Spleen (tissue), 7 donors: Measurements from ENCODE around the gene ADGRG3.

Experiments used
- POLR2A ChIP-seq, 3 donors: fragments of 450-650 bp; IDR thresholded peaks; one replicate each; pipeline ENCODE4 v1.5.1; 2017; ENCODE audit warnings: antibody characterized with exemption in 3 of 3, mild to moderate bottlenecking in 1 of 3
- POLR2AphosphoS5 ChIP-seq, 3 donors: sonication (generic); formaldehyde crosslinking; IDR thresholded peaks; one replicate each; pipeline ENCODE4 v1.5.1; 2017; ENCODE audit warnings: antibody characterized with exemption in 3 of 3
- TF ChIP-seq, protein P1 (sequence below), 11 experiments: fragments of 200-600 bp in 7 of 11; fragments of 450-650 bp in 4 of 11; sonication (generic) in 4 of 11; IDR thresholded peaks in 8 of 11; conservative IDR thresholded peaks in 3 of 11; 1 replicate in 7 of 11; 2 replicates in 4 of 11; pipeline versions ENCODE4 v1.4.0 to v1.8.0; 2016 to 2021; ENCODE audit warnings: antibody characterized with exemption in 11 of 11, inconsistent platforms in 4 of 11, mild to moderate bottlenecking in 1 of 11
- donor health status: DM: no; HTN: no; CAD: no; lungs with moderate emphysema.
- donor health status: DM: no; HTN: no; CAD: no.
- donor health status: DM: no; HTN: no; CAD: no.

- TF ChIP-seq, protein P1, sequence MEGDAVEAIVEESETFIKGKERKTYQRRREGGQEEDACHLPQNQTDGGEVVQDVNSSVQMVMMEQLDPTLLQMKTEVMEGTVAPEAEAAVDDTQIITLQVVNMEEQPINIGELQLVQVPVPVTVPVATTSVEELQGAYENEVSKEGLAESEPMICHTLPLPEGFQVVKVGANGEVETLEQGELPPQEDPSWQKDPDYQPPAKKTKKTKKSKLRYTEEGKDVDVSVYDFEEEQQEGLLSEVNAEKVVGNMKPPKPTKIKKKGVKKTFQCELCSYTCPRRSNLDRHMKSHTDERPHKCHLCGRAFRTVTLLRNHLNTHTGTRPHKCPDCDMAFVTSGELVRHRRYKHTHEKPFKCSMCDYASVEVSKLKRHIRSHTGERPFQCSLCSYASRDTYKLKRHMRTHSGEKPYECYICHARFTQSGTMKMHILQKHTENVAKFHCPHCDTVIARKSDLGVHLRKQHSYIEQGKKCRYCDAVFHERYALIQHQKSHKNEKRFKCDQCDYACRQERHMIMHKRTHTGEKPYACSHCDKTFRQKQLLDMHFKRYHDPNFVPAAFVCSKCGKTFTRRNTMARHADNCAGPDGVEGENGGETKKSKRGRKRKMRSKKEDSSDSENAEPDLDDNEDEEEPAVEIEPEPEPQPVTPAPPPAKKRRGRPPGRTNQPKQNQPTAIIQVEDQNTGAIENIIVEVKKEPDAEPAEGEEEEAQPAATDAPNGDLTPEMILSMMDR (IDR thresholded peaks at IDR 0.05 in 8 of 11, conservative IDR thresholded peaks at IDR 0.05 in 3 of 11) = no peak
- no peak for TF ChIP-seq POLR2A (IDR thresholded peaks at IDR 0.05)
- TF ChIP-seq POLR2AphosphoS5 (IDR thresholded peaks at IDR 0.05) = no peak
Observed at GRCh38 chr16:57698812-57699405, 30.8 kb downstream of the ADGRG3 start.
